HEK293 (cell line): ENCODE data around the gene CACNB2.

Experiments
- CTCF ChIA-PET: fragments of 350-600 bp; formaldehyde crosslinking; extraction: SDS; loops from one replicate; lab custom pipeline; 2021; ENCODE audit warnings: antibody characterized with exemption; lab: Yijun Ruan, JAX
- POLR2A ChIA-PET: fragments of 300-600 bp; formaldehyde crosslinking; extraction: SDS; loops from one replicate; lab custom pipeline; 2020; ENCODE audit warnings: antibody characterized with exemption, inconsistent platforms; lab: Yijun Ruan, JAX
- H3K27ac ChIP-seq: fragments of 200-500 bp; sonication (Bioruptor generic); 2 replicates; pipeline ENCODE4 v1.5.1; 2014; ENCODE audit warnings: low read depth, low read length, control low read depth, inconsistent platforms; ENCODE audit errors: extremely low read depth
- H3K36me3 ChIP-seq, 2 experiments: fragments of 200-500 bp in 1 of 2; sonication (Bioruptor generic) in 1 of 2; 1 replicate in 1 of 2; 2 replicates in 1 of 2; pipeline ENCODE4 v1.5.1; 2014 to 2017; ENCODE audit warnings: inconsistent platforms in 2 of 2, low read length in 2 of 2; ENCODE audit not compliant: control insufficient read depth in 2 of 2, insufficient read depth in 1 of 2
- H3K4me1 ChIP-seq: fragments of 200-500 bp; sonication (Bioruptor generic); 2 replicates; pipeline ENCODE4 v1.5.1; 2014; ENCODE audit warnings: mild to moderate bottlenecking, low read length, inconsistent platforms; ENCODE audit not compliant: control insufficient read depth, insufficient read depth
- H3K4me3 ChIP-seq: 2 replicates; pipeline ENCODE4 v1.5.1; 2011; ENCODE audit warnings: low read depth, mild to moderate bottlenecking, control low read depth, low read length, moderate library complexity
- H3K9me3 ChIP-seq: fragments of 200-500 bp; sonication (Bioruptor generic); 2 replicates; pipeline ENCODE4 v1.5.1; 2014; ENCODE audit warnings: low read depth, low read length, inconsistent platforms; ENCODE audit not compliant: control insufficient read depth, insufficient read depth
- KLF1 ChIP-seq: fragments of 450-650 bp; formaldehyde crosslinking; IDR thresholded peaks from 2 replicates; pipeline ENCODE4 v1.5.1; 2016; ENCODE audit warnings: missing biosample characterization, missing genetic modification characterization
- KLF7 ChIP-seq: fragments of 450-650 bp; formaldehyde crosslinking; IDR thresholded peaks from 2 replicates; pipeline ENCODE4 v1.5.1; 2016; ENCODE audit warnings: missing biosample characterization, missing genetic modification characterization, borderline replicate concordance
- MYNN ChIP-seq: fragments of 450-650 bp; formaldehyde crosslinking; IDR thresholded peaks from 2 replicates; pipeline ENCODE4 v1.5.1; 2016; ENCODE audit warnings: missing biosample characterization, missing genetic modification characterization, borderline replicate concordance
- RBAK ChIP-seq: fragments of 450-650 bp; formaldehyde crosslinking; IDR thresholded peaks from 2 replicates; pipeline ENCODE4 v1.5.1; 2016; ENCODE audit warnings: missing biosample characterization, missing genetic modification characterization
- ZNF140 ChIP-seq: fragments of 450-650 bp; formaldehyde crosslinking; IDR thresholded peaks from 2 replicates; pipeline ENCODE4 v1.5.1; 2016; ENCODE audit warnings: missing biosample characterization, missing genetic modification characterization
- ZNF175 ChIP-seq: fragments of 450-650 bp; formaldehyde crosslinking; IDR thresholded peaks from 2 replicates; pipeline ENCODE4 v1.5.1; 2016; ENCODE audit warnings: missing biosample characterization, missing genetic modification characterization
- ZNF2 ChIP-seq: fragments of 450-650 bp; formaldehyde crosslinking; IDR thresholded peaks from 2 replicates; pipeline ENCODE4 v1.5.1; 2016; ENCODE audit warnings: missing biosample characterization, missing genetic modification characterization
- ZNF214 ChIP-seq: fragments of 450-650 bp; formaldehyde crosslinking; IDR thresholded peaks from 2 replicates; pipeline ENCODE4 v1.5.1; 2017; ENCODE audit warnings: missing biosample characterization, mild to moderate bottlenecking, missing genetic modification characterization, borderline replicate concordance
- ZNF221 ChIP-seq: fragments of 450-650 bp; formaldehyde crosslinking; IDR thresholded peaks from 2 replicates; pipeline ENCODE4 v1.5.1; 2017; ENCODE audit warnings: missing biosample characterization, missing genetic modification characterization, borderline replicate concordance
- ZNF26 ChIP-seq: fragments of 450-650 bp; formaldehyde crosslinking; IDR thresholded peaks from 2 replicates; pipeline ENCODE4 v1.5.1; 2016; ENCODE audit warnings: missing biosample characterization, missing genetic modification characterization
- ZNF266 ChIP-seq: fragments of 450-650 bp; formaldehyde crosslinking; IDR thresholded peaks from 2 replicates; pipeline ENCODE4 v1.5.1; 2016; ENCODE audit warnings: missing biosample characterization, missing genetic modification characterization, low read depth
- ZNF280C ChIP-seq: fragments of 450-650 bp; formaldehyde crosslinking; IDR thresholded peaks from 2 replicates; pipeline ENCODE4 v1.5.1; 2016; ENCODE audit warnings: missing biosample characterization, missing genetic modification characterization
- ZNF335 ChIP-seq: fragments of 450-650 bp; formaldehyde crosslinking; conservative IDR thresholded peaks from 2 replicates; pipeline ENCODE4 v1.5.1; 2016; ENCODE audit warnings: missing biosample characterization, missing genetic modification characterization
- ZNF341 ChIP-seq: fragments of 450-650 bp; formaldehyde crosslinking; IDR thresholded peaks from 2 replicates; pipeline ENCODE4; 2016; ENCODE audit warnings: low read depth, missing biosample characterization, missing genetic modification characterization
- ZNF416 ChIP-seq: fragments of 450-650 bp; formaldehyde crosslinking; IDR thresholded peaks from 2 replicates; pipeline ENCODE4 v1.5.1; 2016; ENCODE audit warnings: missing biosample characterization, missing genetic modification characterization
- ZNF521 ChIP-seq: fragments of 450-650 bp; formaldehyde crosslinking; IDR thresholded peaks from 2 replicates; pipeline ENCODE4 v1.5.1; 2017; ENCODE audit warnings: missing biosample characterization, mild to moderate bottlenecking, missing genetic modification characterization
- ZNF555 ChIP-seq: fragments of 450-650 bp; formaldehyde crosslinking; conservative IDR thresholded peaks from 2 replicates; pipeline ENCODE4 v1.5.1; 2017; ENCODE audit warnings: missing biosample characterization, mild to moderate bottlenecking, missing genetic modification characterization, inconsistent platforms
- ZNF580 ChIP-seq: fragments of 450-650 bp; formaldehyde crosslinking; IDR thresholded peaks from 2 replicates; pipeline ENCODE4 v1.5.1; 2016; ENCODE audit warnings: missing biosample characterization, missing genetic modification characterization
- ZNF621 ChIP-seq: fragments of 450-650 bp; formaldehyde crosslinking; IDR thresholded peaks from 2 replicates; pipeline ENCODE4 v1.5.1; 2017; ENCODE audit warnings: missing biosample characterization, missing genetic modification characterization
- ZNF624 ChIP-seq: fragments of 450-650 bp; formaldehyde crosslinking; IDR thresholded peaks from 2 replicates; pipeline ENCODE4 v1.5.1; 2017; ENCODE audit warnings: missing biosample characterization, missing genetic modification characterization
- ZNF664 ChIP-seq: fragments of 450-650 bp; formaldehyde crosslinking; IDR thresholded peaks from 2 replicates; pipeline ENCODE4 v1.5.1; 2016; ENCODE audit warnings: missing biosample characterization, missing genetic modification characterization
- ZNF768 ChIP-seq: fragments of 450-650 bp; formaldehyde crosslinking; IDR thresholded peaks from 2 replicates; pipeline ENCODE4 v1.5.1; 2018; ENCODE audit warnings: missing biosample characterization, mild to moderate bottlenecking, missing genetic modification characterization
- ZNF776 ChIP-seq: fragments of 450-650 bp; formaldehyde crosslinking; IDR thresholded peaks from 2 replicates; pipeline ENCODE4 v1.5.0; 2017; ENCODE audit warnings: missing biosample characterization, missing genetic modification characterization, borderline replicate concordance
- TF ChIP-seq, protein P1 (sequence below): fragments of 450-650 bp; formaldehyde crosslinking; IDR thresholded peaks from 2 replicates; pipeline ENCODE4 v1.5.1; 2016; ENCODE audit warnings: missing biosample characterization, missing genetic modification characterization
- TF ChIP-seq, protein P2 (sequence below): fragments of 450-650 bp; formaldehyde crosslinking; conservative IDR thresholded peaks from 2 replicates; pipeline ENCODE4 v1.5.1; 2016; ENCODE audit warnings: low read depth, missing biosample characterization, missing genetic modification characterization

Gene CACNB2

DNA sequence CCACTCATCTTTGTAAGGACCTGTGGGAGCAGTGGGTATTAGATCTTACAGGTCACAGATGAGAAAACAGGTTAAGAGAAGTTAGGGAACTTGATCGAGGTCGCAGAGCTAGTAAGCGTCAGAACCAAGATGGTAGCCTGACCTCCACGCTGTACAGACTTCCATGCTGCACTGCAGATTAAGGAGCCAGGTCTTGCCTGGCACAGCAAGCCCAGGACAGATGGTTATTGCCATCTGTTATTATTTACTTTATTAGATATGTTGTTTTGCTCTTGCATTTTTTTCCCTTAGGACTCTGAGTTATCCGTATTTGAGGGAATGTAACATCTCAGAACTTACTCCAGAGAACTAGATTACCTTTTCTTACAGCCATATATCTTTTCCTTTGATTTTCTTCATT, 363.9 kb downstream of the CACNB2 start:
- CTCF ChIA-PET, result no interaction called here
- H3K4me1 ChIP-seq, result no peaks in the 10 kb centered on the region
- TF ChIP-seq RBAK (tag by site-specific recombination) (no peak), ZNF416 (tag by site-specific recombination) (no peak), ZNF768 (tag by site-specific recombination) (no peak), ZNF221 (tag by site-specific recombination) (no peak), ZNF580 (tag by site-specific recombination) (no peak), MYNN (tag by site-specific recombination) (no peak), ZNF2 (tag by site-specific recombination) (no peak)
- no peaks in the 10 kb centered on the region for H3K9me3 ChIP-seq
- H3K36me3 ChIP-seq, result no peaks in the 10 kb centered on the region
- H3K4me3 ChIP-seq, result no peak overlapping the region
- no peak overlapping the region for H3K27ac ChIP-seq
- POLR2A ChIA-PET, result no interaction called here

DNA sequence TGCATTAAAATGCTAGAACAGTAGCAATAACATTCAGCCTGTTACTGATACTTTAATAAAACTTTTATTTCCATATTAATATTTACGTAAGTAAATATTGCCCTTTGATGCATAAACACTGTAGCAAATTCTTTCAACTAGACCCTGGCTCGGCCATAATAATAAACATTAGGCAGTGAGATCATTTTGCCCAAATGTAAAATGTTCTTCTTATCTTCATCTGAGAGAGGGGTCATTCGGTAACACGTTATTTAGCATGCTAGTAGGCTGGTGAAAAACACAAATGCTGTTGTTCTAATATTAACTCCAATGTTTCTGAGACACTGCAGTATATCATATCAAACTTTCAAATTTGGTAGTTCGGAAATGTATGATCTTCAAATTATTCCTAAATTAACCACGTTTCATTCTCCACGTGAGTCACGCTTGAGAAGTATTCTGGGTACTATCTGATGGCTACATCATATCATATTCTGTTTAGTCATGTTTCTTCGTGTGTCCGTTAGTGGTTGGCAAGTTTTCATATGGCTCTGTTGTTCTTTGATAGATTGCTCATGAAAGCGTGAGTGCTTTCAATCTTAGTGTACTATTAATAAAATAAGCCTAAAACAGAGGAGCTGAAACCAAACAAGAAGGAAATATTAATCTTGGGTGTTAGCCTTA, 365.4 kb downstream of the CACNB2 start:
- H3K27ac ChIP-seq, result no peak overlapping the region
- H3K9me3 ChIP-seq, result no peaks in the 10 kb centered on the region
- no peaks in the 10 kb centered on the region for H3K36me3 ChIP-seq
- ChIA-PET POLR2A (no interaction called here), CTCF (no interaction called here)
- H3K4me3 ChIP-seq, result no peak overlapping the region
- H3K4me1 ChIP-seq, result no peaks in the 10 kb centered on the region
- TF ChIP-seq ZNF266 (tag by site-specific recombination), result no peak
- no peak for TF ChIP-seq ZNF26
- no peak for TF ChIP-seq ZNF555 (tag by site-specific recombination)
- TF ChIP-seq, protein P1, sequence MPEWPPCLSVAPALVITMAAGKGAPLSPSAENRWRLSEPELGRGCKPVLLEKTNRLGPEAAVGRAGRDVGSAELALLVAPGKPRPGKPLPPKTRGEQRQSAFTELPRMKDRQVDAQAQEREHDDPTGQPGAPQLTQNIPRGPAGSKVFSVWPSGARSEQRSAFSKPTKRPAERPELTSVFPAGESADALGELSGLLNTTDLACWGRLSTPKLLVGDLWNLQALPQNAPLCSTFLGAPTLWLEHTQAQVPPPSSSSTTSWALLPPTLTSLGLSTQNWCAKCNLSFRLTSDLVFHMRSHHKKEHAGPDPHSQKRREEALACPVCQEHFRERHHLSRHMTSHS (tag by site-specific recombination), result no peak
- no peak for TF ChIP-seq KLF7
- TF ChIP-seq ZNF624, result no peak
- TF ChIP-seq, protein P2, sequence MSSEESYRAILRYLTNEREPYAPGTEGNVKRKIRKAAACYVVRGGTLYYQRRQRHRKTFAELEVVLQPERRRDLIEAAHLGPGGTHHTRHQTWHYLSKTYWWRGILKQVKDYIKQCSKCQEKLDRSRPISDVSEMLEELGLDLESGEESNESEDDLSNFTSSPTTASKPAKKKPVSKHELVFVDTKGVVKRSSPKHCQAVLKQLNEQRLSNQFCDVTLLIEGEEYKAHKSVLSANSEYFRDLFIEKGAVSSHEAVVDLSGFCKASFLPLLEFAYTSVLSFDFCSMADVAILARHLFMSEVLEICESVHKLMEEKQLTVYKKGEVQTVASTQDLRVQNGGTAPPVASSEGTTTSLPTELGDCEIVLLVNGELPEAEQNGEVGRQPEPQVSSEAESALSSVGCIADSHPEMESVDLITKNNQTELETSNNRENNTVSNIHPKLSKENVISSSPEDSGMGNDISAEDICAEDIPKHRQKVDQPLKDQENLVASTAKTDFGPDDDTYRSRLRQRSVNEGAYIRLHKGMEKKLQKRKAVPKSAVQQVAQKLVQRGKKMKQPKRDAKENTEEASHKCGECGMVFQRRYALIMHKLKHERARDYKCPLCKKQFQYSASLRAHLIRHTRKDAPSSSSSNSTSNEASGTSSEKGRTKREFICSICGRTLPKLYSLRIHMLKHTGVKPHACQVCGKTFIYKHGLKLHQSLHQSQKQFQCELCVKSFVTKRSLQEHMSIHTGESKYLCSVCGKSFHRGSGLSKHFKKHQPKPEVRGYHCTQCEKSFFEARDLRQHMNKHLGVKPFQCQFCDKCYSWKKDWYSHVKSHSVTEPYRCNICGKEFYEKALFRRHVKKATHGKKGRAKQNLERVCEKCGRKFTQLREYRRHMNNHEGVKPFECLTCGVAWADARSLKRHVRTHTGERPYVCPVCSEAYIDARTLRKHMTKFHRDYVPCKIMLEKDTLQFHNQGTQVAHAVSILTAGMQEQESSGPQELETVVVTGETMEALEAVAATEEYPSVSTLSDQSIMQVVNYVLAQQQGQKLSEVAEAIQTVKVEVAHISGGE (tag by site-specific recombination), result no peak

- Histone ChIP-seq H3K9me3 (no peaks in the 10 kb centered on the region), H3K36me3 (no peaks in the 10 kb centered on the region), H3K4me3 (no peak overlapping the region), H3K4me1 (no peaks in the 10 kb centered on the region), H3K27ac (no peak overlapping the region)
- ChIA-PET CTCF (no interaction called here), POLR2A (no interaction called here)
- TF ChIP-seq ZNF335 (tag by site-specific recombination), result no peak
- no peak for TF ChIP-seq ZNF175 (tag by site-specific recombination)
- no peak for TF ChIP-seq ZNF341
- TF ChIP-seq ZNF776 (tag by site-specific recombination), result no peak
- no peak for TF ChIP-seq ZNF621 (tag by site-specific recombination)
- no peak for TF ChIP-seq KLF1
- TF ChIP-seq ZNF221 (tag by site-specific recombination), result no peak
- no peak for TF ChIP-seq ZNF214 (tag by site-specific recombination)
- no peak for TF ChIP-seq ZNF140 (tag by site-specific recombination)
- no peak for TF ChIP-seq ZNF521 (tag by site-specific recombination)
- no peak for TF ChIP-seq ZNF280C (tag by site-specific recombination)
- TF ChIP-seq ZNF664 (tag by site-specific recombination), result no peak
Measured at GRCh38 chr10:18508587-18508986, 368.4 kb downstream of the CACNB2 start.
